ENCODE results near the gene SARDH.
A peak's percentile ranks its signal among the peaks of the same experiment; 100 is the strongest.

The SARDH gene

GRCh38 chr9:133725886-133726285 is 12.3 kb downstream of the SARDH start:
- TF ChIP-seq CTCF (conservative IDR thresholded peaks at IDR 0.05; ENCODE audit: low read length), result no peak

GRCh38 chr9:133718563-133719315 is 19.4 kb downstream of the SARDH start:
- no peak for DNase-seq (ENCODE audit: low read depth)
- TF ChIP-seq CTCF (conservative IDR thresholded peaks at IDR 0.05; ENCODE audit: low read length), result no peak
- H3K4me3 ChIP-seq (ENCODE audit: low read length), result no peak overlapping the region

More at GRCh38 chr9:133725886-133726285, 12.3 kb downstream of the SARDH start:
- no peak for DNase-seq (ENCODE audit: low read depth)
- no peak overlapping the region for H3K4me3 ChIP-seq (ENCODE audit: low read length)

- no peak for TF ChIP-seq CTCF (conservative IDR thresholded peaks at IDR 0.05; ENCODE audit: low read length)
- H3K4me3 ChIP-seq (ENCODE audit: low read length), result no peak overlapping the region
- DNase-seq (ENCODE audit: low read depth), result no peak
Observed at GRCh38 chr9:133717113-133718031, 20.8 kb downstream of the SARDH start.

GRCh38 chr9:133716564-133717112 is 21.5 kb downstream of the SARDH start:
- DNase-seq (ENCODE audit: low read depth), result no peak
- H3K4me3 ChIP-seq (ENCODE audit: low read length), result no peak overlapping the region
- TF ChIP-seq CTCF (conservative IDR thresholded peaks at IDR 0.05; ENCODE audit: low read length), result no peak

GRCh38 chr9:133715866-133716563 is 22.1 kb downstream of the SARDH start:
- no peak for DNase-seq (ENCODE audit: low read depth)
- peak; percentile 13; the same call in 1 of the 2 replicates for TF ChIP-seq CTCF (conservative IDR thresholded peaks at IDR 0.05; ENCODE audit: low read length)
- no peak overlapping the region for H3K4me3 ChIP-seq (ENCODE audit: low read length)

- no peak for DNase-seq (ENCODE audit: low read depth)
- no peak overlapping the region for H3K4me3 ChIP-seq (ENCODE audit: low read length)
- no peak for TF ChIP-seq CTCF (conservative IDR thresholded peaks at IDR 0.05; ENCODE audit: low read length)
Observed at GRCh38 chr9:133715295-133715865, 22.8 kb downstream of the SARDH start.
